ENCODE measurements around the gene PXK. TPM values are rescaled to one million over a fixed set of nuclear protein-coding genes. Genes with fewer than 3 reads are reported as not detected.

PXK gene
- total RNA-seq, 1 donor from 2014 or later, result 14.3 TPM

- H3K4me3 Mint-ChIP-seq, result no peak overlapping the region
- Histone ChIP-seq H3K4me1 (no peaks in the 10 kb centered on the region), H3F3A (ENCODE audit: low read depth) (no peaks in the 10 kb centered on the region), H3K9ac (no peak overlapping the region), H3K4me2 (no peak overlapping the region), H3K79me2 (ENCODE audit: low read depth) (no peaks in the 10 kb centered on the region), H3K27me3 (no peaks in the 10 kb centered on the region), H3K4me3 (no peak overlapping the region), H2AFZ (replicated peaks) (no peak overlapping the region), H3K27ac (no peak overlapping the region), H3K36me3 (no peaks in the 10 kb centered on the region), H3K9me3 (ENCODE audit: low read depth) (no peaks in the 10 kb centered on the region), H4K20me1 (ENCODE audit: low read depth) (no peaks in the 10 kb centered on the region)
- H3K4me1 Mint-ChIP-seq, result no peaks in the 10 kb centered on the region
- H3K9me3 Mint-ChIP-seq, result no peaks in the 10 kb centered on the region
- H3K36me3 Mint-ChIP-seq, result no peaks in the 10 kb centered on the region
- no peaks in the 10 kb centered on the region for H3K27me3 Mint-ChIP-seq (ENCODE audit: insufficient read depth, low read depth)
- H3K27ac Mint-ChIP-seq, result no peak overlapping the region
- no peak for DNase-seq (ENCODE audit: low spot score)
- TF ChIP-seq CTCF (IDR thresholded peaks at IDR 0.05), result no peak
- no peak for TF ChIP-seq EZH2phosphoT487 (IDR thresholded peaks at IDR 0.05)
Observed at GRCh38 chr3:58345457-58345856, 12.8 kb downstream of the PXK start.

- Histone ChIP-seq H3K27me3 (no peaks in the 10 kb centered on the region), H3K4me1 (no peaks in the 10 kb centered on the region), H3K36me3 (no peaks in the 10 kb centered on the region), H3K9me3 (ENCODE audit: low read depth) (no peaks in the 10 kb centered on the region), H3K9ac (no peak overlapping the region), H3K27ac (no peak overlapping the region), H3K4me3 (no peak overlapping the region), H3K79me2 (ENCODE audit: low read depth) (no peaks in the 10 kb centered on the region), H4K20me1 (ENCODE audit: low read depth) (no peaks in the 10 kb centered on the region), H3K4me2 (no peak overlapping the region), H2AFZ (replicated peaks) (no peak overlapping the region), H3F3A (ENCODE audit: low read depth) (no peaks in the 10 kb centered on the region)
- Mint-ChIP-seq H3K4me3 (no peak overlapping the region), H3K4me1 (no peaks in the 10 kb centered on the region), H3K36me3 (no peaks in the 10 kb centered on the region), H3K27ac (no peak overlapping the region), H3K9me3 (no peaks in the 10 kb centered on the region), H3K27me3 (ENCODE audit: insufficient read depth, low read depth) (no peaks in the 10 kb centered on the region)
- no peak for TF ChIP-seq EZH2 (IDR thresholded peaks at IDR 0.05)
- TF ChIP-seq EZH2phosphoT487 (IDR thresholded peaks at IDR 0.05), result no peak
- TF ChIP-seq CTCF (IDR thresholded peaks at IDR 0.05), result no peak
- no peak for DNase-seq (ENCODE audit: low spot score)
Observed at GRCh38 chr3:58346368-58346767, 13.7 kb downstream of the PXK start.

GRCh38 chr3:58347984-58348383 is 15.3 kb downstream of the PXK start:
- Histone ChIP-seq H3K4me2 (no peak overlapping the region), H3K4me1 (no peaks in the 10 kb centered on the region), H3K27me3 (no peaks in the 10 kb centered on the region), H2AFZ (replicated peaks) (no peak overlapping the region), H3K36me3 (no peaks in the 10 kb centered on the region), H3K4me3 (no peak overlapping the region), H3K9me3 (ENCODE audit: low read depth) (no peaks in the 10 kb centered on the region), H3F3A (ENCODE audit: low read depth) (no peaks in the 10 kb centered on the region), H3K9ac (no peak overlapping the region), H4K20me1 (ENCODE audit: low read depth) (no peaks in the 10 kb centered on the region), H3K27ac (no peak overlapping the region), H3K79me2 (ENCODE audit: low read depth) (no peaks in the 10 kb centered on the region)
- Mint-ChIP-seq H3K4me3 (no peak overlapping the region), H3K27me3 (ENCODE audit: insufficient read depth, low read depth) (no peaks in the 10 kb centered on the region), H3K36me3 (peaks cover 2% of the 10 kb centered on the region), H3K4me1 (peaks cover 9% of the 10 kb centered on the region), H3K27ac (no peak overlapping the region), H3K9me3 (no peaks in the 10 kb centered on the region)
- DNase-seq (ENCODE audit: low spot score), result no peak
- no peak for TF ChIP-seq EZH2phosphoT487 (IDR thresholded peaks at IDR 0.05)
- TF ChIP-seq EZH2 (IDR thresholded peaks at IDR 0.05), result no peak
- TF ChIP-seq CTCF (IDR thresholded peaks at IDR 0.05), result no peak
